Ovary (tissue), 3 donors: ENCODE data around the gene C22orf31.

Experiments used
- CTCF ChIP-seq, 3 donors: fragments of 450-650 bp in 2 of 3; fragments of 200-600 bp in 1 of 3; IDR thresholded peaks; one replicate each; pipeline versions ENCODE4 v1.5.1 to v1.8.0; 2016 to 2022; ENCODE audit warnings: antibody characterized with exemption in 3 of 3, mild to moderate bottlenecking in 1 of 3
- EP300 ChIP-seq: sonication (generic); formaldehyde crosslinking; IDR thresholded peaks from one replicate; pipeline ENCODE4 v1.6.1; 2017; ENCODE audit warnings: antibody characterized with exemption
- POLR2A ChIP-seq: fragments of 450-650 bp; IDR thresholded peaks from one replicate; pipeline ENCODE4 v1.6.1; 2017; ENCODE audit warnings: antibody characterized with exemption, mild to moderate bottlenecking, moderate library complexity
- donor health status: DM: no; HTN: no; CAD: no.

- TF ChIP-seq POLR2A (no peak), EP300 (no peak), CTCF (IDR thresholded peaks at IDR 0.05) (no peak)
These were observed 7.8 kb upstream of the C22orf31 start for GRCh38 chr22:29069463-29069862.
